ENCODE results near the gene GPC6.

DNA sequence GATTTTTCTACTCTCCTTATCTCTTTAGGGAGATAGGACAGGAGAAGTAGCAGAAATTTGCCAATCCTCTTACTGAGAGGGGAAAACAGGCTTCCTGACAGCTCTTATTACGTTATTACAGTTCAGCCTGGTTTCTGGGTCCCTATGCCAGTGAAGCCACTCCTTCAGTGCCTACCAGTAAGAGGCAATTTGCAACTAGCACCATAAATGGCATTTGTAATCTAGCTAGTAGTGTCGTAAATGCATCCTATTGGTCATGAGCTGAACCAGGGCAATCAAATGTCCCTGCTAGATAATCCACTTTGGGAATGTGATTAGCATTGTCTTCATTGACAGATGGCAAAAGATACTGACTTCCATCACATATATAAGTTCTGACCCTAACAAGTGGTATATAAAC, 824.1 kb downstream of the GPC6 start:
- TF ChIP-seq, protein P1, sequence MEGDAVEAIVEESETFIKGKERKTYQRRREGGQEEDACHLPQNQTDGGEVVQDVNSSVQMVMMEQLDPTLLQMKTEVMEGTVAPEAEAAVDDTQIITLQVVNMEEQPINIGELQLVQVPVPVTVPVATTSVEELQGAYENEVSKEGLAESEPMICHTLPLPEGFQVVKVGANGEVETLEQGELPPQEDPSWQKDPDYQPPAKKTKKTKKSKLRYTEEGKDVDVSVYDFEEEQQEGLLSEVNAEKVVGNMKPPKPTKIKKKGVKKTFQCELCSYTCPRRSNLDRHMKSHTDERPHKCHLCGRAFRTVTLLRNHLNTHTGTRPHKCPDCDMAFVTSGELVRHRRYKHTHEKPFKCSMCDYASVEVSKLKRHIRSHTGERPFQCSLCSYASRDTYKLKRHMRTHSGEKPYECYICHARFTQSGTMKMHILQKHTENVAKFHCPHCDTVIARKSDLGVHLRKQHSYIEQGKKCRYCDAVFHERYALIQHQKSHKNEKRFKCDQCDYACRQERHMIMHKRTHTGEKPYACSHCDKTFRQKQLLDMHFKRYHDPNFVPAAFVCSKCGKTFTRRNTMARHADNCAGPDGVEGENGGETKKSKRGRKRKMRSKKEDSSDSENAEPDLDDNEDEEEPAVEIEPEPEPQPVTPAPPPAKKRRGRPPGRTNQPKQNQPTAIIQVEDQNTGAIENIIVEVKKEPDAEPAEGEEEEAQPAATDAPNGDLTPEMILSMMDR (IDR thresholded peaks at IDR 0.05; ENCODE audit: low read depth, low read length) = no peak
- TF ChIP-seq POLR2A (IDR thresholded peaks at IDR 0.05; ENCODE audit: extremely low read depth, insufficient read length) = no peak

Measured in NB4 (cell line).